AG04449 (cell line): ENCODE data around the gene USP36.

Source experiments
- CTCF ChIA-PET: fragments of 350-600 bp; formaldehyde crosslinking; extraction: SDS; loops from one replicate; lab custom pipeline; 2021; ENCODE audit warnings: antibody characterized with exemption; lab: Yijun Ruan, JAX
- POLR2A ChIA-PET: fragments of 400-600, 350-600 bp; formaldehyde crosslinking; extraction: SDS; loops from one replicate; lab custom pipeline; 2020; ENCODE audit warnings: antibody characterized with exemption, inconsistent platforms; lab: Yijun Ruan, JAX
- DNase-seq: peaks from one replicate; pipeline ENCODE4 v3.0.0-alpha.2; 2010; ENCODE audit warnings: low read depth, low spot score
- H3K4me3 ChIP-seq: 2 replicates; pipeline ENCODE4 v1.5.1; 2011; ENCODE audit warnings: low read depth, mild to moderate bottlenecking, control low read depth, low read length
- CTCF ChIP-seq: IDR thresholded peaks from one replicate; pipeline ENCODE4 v1.5.1; 2011; ENCODE audit warnings: mild to moderate bottlenecking, moderate library complexity, low read length, control low read depth, inconsistent platforms; ENCODE audit not compliant: insufficient read depth; ENCODE audit errors: missing control alignments

USP36 gene

GRCh38 chr17:78855561-78856165 is 15.0 kb upstream of the USP36 start:
- ChIA-PET CTCF (interaction anchor here (1.1 to 2.9 kb wide), 4 partner anchors 10 to 116 kb away, joined by 3 to 17 read pairs (median 4); no protein-coding TSS in a partner anchor), POLR2A (interaction anchor here (0.5 kb wide), 1 partner anchor 16 kb away, joined by 5 read pairs; no protein-coding TSS in a partner anchor)
- no peak overlapping the region for H3K4me3 ChIP-seq
- TF ChIP-seq CTCF: no peak
- DNase-seq: no peak

DNA sequence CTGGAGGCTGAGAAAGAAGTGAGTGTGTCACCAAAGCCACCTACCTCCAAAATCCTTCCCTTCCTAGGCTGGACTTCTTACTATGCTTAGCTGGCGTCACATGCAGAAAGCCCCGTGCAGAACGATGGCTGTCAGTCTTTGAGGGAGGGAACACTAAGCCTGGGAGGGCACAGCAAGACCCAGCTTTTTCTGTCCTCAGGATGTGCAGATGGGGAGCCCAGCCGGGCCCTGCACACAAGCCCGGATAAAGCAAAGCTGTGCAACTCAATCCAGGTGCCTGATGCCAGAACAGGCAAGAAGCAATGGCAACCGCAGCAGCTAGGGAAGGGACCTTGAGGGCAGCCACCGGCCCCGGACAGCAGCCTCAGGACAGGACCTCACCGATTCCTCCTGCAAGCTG is 13.9 kb upstream of the USP36 start:
- no peak for TF ChIP-seq CTCF
- CTCF ChIA-PET: interaction anchor here (0.9 to 2.9 kb wide), 3 partner anchors 11 to 117 kb away, joined by 3 to 17 read pairs (median 4); no protein-coding TSS in a partner anchor
- no peak overlapping the region for H3K4me3 ChIP-seq
- no peak for DNase-seq
- POLR2A ChIA-PET: no interaction called here

DNA sequence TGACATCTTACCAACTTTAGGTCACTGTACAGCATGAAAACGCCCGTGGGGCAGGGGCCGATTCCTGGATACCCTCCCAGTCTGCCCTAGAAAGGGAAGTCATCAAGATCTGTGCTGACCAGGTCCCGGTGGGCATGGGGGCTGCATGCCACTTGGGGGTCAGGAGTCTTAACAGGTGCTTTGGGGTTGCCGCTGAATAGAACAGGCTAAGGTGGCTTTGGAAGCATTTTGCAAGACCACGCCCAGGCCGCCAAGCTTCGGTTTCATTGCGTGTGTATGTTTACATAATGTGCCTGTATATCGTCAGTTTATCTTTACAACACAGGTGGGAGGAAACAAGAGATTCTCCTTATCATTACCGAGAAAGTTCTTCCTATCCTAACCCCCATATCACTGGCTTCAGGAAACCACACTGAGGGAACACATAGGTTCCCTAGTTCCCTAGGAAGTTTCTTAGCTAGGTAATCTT is 13.3 kb upstream of the USP36 start:
- TF ChIP-seq CTCF: no peak
- CTCF ChIA-PET: interaction anchor here (0.9 to 2.9 kb wide), 3 partner anchors 12 to 117 kb away, joined by 3 to 17 read pairs (median 4); no protein-coding TSS in a partner anchor
- POLR2A ChIA-PET: no interaction called here
- DNase-seq: no peak
- no peak overlapping the region for H3K4me3 ChIP-seq

- no peak for TF ChIP-seq CTCF
- ChIA-PET POLR2A (interaction anchor here (1.0 to 1.7 kb wide), 2 partner anchors 10 to 15 kb away, joined by 3 read pairs; no protein-coding TSS in a partner anchor), CTCF (interaction anchor here (1.0 to 3.1 kb wide), 5 partner anchors 9 to 119 kb away, joined by 3 to 16 read pairs (median 5); no protein-coding TSS in a partner anchor)
- DNase-seq: no peak
- no peak overlapping the region for H3K4me3 ChIP-seq
These were observed 12.1 kb upstream of the USP36 start for GRCh38 chr17:78852709-78853121.

DNA sequence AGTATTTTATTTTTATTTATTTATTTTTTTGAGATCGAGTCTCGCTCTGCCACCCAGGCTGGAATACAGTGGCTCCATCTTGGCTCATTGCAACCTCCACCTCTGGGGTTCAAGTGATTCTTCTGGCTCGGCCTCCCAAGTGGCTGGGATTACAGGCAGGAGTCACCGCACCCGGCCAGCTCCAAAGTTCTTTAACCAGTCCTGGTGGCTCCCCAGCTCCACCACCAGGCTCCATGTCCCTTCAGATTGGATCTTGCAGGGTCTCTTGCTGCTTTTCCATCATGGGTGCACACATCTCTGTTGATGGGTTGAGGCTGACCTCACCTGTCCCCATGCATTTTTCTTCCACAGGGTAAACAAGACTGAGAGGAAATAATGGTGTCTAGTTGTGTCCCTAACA is 8.4 kb upstream of the USP36 start:
- H3K4me3 ChIP-seq: no peak overlapping the region
- TF ChIP-seq CTCF: no peak
- DNase-seq: no peak
- ChIA-PET POLR2A (no interaction called here), CTCF (interaction anchor here (1.5 to 2.1 kb wide), 2 partner anchors 17 to 123 kb away, joined by 4 to 7 read pairs; no protein-coding TSS in a partner anchor)

- no peak overlapping the region for H3K4me3 ChIP-seq
- CTCF ChIA-PET: interaction anchor here (2.1 kb wide), 1 partner anchor 19 kb away, joined by 7 read pairs; no protein-coding TSS in a partner anchor
These were observed 6.4 kb upstream of the USP36 start for GRCh38 chr17:78847052-78847451.

More at GRCh38 chr17:78847052-78847451, 6.4 kb upstream of the USP36 start:
- no peak for TF ChIP-seq CTCF
- DNase-seq: no peak
- POLR2A ChIA-PET: no interaction called here
